Germinal center (tissue), 1 donor: ENCODE measurements around the gene TUBB6.

Experiments
- DNase-seq: peaks from one replicate; pipeline ENCODE4 v3.0.0; 2012; ENCODE audit warnings: mixed read lengths, low spot score

TUBB6 gene

DNA sequence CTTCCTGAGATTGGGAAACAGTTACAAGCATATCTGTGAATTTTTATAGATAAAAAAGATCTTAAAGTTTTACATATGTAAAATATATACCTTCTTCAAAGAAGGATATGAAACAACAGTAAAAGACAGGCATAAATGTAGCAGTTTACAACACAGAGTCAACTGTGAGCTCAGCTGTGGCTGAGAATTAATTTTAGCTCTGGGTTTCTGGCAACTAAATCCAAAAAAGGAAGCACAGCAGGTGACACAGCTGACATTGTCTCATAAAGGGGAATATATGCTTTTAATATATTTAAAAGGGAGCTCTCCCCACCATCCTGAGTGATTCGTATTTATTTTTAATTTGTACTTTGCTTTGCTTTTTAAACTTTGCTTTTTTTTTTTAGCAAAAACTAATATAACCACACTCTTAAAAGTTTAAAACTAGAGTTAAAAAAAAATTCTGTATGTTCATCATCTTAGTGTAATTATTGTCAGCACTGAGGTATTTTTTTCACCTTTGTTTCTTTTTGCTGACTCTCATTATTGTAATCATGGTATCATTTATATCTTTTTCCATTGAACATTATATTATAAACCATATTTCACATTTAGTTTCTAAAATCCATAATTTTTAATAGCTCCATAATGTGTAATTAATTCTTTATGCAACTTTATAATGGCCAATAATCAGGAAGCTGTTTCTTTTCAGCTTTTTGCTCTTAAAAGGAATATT lies 6.7 kb downstream of the TUBB6 start:
- no peak for DNase-seq

DNA sequence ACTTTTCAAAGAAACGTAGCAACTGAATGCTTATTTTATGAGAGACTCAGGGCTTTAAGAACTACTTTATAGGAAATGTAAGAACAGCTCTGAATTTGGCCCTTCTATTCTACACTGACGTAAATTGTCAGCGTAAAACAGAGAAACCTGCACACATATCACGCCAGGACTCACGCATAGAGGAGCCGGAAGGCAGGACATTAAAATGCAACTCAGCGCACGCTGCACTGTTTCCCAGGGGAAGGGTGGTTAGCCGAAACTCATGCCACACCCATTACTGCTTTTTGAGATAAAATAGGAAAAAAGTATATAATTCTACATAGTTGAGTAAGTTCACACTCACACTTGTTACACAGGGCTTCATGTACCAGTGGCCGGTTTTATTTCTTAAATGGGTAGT lies 7.4 kb downstream of the TUBB6 start:
- DNase-seq = no peak

DNA sequence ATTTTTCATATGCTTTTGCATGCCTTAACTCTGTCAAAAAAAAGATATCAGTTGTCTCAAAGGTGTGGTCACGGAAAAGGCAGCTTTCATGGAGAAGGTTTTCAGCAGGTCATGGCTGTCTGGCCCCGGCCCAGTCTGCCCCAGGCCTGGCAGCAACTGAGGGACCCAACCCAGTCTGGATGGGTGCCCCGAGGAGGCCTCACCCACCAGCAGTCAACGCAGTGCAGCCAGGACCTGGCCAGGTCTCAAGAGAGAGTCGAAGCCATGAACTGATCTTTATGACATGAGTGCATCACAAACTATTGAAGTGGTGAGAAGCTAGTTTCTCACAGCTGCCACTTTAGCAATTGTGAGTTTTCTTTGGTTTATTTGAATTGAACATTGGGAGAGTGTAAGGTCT lies 7.9 kb downstream of the TUBB6 start:
- no peak for DNase-seq

DNA sequence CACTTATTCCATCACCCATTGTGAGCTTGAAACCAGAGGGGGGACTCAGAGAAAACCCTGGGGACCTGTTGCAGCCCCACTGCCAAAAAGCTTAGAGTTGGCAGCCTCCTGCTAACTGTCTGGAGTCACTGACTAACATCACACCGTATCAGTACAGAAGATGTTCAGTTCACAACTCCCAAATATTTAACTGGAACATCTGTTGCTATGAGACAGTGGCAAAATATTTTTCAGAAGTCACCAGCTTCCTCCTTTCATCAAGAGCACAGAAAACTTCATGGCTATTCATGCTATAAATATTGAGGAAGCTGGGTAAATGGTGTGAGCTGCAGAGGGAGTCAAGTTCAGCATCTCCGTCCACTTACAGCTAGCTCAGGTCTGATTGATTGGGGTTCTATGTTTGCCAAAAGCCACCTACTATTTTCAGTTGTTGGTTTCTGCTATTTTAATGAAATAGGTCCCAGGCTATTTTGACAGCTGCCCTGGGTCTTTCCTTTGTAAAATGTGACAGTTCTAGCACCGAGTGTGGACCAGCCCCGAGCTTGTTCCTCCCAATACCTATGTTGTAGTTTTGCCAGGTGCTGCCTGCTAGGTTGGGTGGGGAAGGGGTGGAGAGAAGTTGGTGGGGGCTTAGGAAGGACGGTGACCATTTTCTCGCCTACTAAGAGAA lies 9.8 kb downstream of the TUBB6 start:
- no peak for DNase-seq

DNA sequence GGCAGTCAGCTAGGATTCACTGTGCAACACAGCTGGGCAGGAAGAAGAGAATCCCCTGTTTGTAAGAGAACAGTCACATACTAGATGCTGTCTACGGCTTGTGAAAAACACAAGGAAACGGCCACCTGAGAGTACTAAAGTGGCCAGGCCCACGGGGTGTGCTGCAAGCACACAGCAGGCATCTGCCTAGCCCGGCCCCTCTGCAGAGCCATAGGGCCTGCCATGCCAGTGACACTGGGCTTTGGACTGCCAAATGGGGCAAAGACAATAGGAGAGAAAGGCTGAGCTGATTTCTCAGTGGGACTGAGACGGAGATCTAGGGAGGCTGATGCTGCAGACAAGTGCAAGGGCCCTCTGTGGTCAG lies 10.3 kb downstream of the TUBB6 start:
- DNase-seq = no peak

DNA sequence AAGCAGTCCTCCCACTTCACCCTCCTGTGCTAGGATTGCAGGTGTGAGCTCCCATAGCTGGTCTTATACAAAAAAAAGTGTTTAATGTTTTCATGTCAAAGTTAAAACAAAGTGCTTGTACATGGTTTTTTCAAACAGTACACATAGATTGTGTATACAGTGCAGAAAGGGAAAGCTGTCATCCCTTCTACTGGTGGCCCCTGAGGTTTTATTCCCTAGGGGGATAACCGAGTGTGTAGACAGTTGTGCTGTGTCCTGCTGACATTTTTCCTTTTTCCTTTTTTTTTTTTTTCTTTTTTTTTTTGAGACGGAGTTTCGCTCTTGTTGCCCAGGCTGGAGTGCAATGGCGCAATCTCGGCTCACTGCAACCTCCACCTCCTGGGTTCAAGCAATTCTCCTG lies 10.8 kb downstream of the TUBB6 start:
- DNase-seq = no peak

DNA sequence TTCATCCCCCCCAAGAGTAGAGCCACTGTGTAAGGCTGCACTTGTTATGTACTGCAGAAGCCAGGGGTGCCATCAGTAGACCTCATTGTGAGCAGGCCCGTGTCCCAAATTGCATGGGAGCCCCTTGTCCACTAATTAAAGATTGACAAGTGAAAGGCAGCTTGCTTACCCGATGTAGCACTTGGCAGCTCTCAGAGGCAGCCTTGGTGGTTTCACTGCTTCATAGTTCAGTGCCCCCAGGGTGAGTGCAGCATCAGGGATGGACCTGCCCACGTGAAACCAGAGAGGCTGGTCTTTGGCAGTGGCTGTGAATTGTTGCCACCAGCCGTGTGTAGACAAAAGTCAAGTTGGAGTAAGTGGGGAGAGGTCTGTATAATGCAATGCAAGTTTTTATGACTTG lies 13.3 kb downstream of the TUBB6 start:
- no peak for DNase-seq

DNA sequence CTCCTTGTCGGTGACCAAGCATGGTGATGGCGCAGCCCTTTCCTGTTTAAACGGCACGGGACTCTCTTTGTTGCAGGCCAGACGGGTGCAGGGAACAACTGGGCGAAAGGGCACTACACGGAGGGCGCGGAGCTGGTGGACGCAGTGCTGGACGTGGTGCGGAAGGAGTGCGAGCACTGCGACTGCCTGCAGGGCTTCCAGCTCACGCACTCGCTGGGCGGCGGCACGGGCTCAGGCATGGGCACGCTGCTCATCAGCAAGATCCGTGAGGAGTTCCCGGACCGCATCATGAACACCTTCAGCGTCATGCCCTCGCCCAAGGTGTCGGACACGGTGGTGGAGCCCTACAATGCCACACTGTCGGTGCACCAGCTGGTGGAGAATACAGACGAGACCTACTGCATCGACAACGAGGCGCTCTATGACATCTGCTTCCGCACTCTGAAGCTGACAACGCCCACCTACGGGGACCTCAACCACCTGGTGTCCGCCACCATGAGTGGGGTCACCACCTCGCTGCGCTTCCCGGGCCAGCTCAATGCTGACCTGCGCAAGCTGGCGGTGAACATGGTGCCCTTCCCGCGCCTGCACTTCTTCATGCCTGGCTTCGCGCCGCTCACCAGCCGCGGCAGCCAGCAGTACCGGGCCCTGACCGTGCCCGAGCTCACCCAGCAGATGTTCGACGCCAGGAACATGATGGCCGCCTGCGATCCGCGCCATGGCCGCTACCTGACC lies 17.1 kb downstream of the TUBB6 start:
- no peak for DNase-seq

DNA sequence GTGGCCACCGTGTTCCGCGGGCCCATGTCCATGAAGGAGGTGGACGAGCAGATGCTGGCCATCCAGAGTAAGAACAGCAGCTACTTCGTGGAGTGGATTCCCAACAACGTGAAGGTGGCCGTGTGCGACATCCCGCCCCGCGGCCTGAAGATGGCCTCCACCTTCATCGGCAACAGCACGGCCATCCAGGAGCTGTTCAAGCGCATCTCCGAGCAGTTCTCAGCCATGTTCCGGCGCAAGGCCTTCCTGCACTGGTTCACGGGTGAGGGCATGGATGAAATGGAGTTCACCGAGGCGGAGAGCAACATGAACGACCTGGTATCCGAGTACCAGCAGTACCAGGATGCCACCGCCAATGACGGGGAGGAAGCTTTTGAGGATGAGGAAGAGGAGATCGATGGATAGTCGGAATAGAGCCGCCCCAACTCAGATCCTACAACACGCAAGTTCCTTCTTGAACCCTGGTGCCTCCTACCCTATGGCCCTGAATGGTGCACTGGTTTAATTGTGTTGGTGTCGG lies 17.7 kb downstream of the TUBB6 start:
- no peak for DNase-seq

DNA sequence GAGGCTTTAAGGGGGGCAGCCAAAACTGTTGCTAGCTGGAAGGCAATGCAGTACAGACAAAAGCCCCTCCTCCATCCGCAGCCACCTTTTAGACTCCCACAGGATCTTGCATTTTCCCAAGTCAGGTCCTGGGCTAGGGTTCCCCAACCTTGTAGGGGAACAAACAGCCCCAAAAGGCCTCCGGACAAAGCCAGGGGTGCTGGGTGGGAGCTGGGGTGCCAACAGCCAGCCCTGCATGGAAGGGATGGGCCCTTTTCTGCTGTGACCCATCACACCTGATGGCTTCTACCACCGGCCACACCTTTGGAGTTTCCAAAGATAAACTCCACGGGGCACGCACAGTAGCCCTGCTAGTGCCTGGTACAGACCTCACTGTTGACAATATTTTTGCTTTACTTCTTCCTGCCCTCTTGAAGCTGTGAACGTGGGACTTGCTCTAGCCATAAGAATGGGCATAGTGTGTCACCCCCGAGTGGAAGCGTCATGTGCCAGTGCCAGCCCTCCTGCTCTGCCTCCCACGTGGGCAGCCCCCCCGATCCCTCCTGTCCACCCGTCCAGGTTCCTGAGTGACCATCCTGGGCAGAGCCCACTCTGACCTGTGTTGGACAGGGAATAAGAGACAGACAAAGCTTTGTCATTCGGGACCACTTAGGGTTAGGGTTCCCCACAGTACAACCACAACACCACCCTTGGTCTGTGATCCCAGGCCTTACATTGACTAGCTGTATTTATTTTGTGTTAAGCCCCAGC lies 18.8 kb downstream of the TUBB6 start:
- no peak for DNase-seq

DNA sequence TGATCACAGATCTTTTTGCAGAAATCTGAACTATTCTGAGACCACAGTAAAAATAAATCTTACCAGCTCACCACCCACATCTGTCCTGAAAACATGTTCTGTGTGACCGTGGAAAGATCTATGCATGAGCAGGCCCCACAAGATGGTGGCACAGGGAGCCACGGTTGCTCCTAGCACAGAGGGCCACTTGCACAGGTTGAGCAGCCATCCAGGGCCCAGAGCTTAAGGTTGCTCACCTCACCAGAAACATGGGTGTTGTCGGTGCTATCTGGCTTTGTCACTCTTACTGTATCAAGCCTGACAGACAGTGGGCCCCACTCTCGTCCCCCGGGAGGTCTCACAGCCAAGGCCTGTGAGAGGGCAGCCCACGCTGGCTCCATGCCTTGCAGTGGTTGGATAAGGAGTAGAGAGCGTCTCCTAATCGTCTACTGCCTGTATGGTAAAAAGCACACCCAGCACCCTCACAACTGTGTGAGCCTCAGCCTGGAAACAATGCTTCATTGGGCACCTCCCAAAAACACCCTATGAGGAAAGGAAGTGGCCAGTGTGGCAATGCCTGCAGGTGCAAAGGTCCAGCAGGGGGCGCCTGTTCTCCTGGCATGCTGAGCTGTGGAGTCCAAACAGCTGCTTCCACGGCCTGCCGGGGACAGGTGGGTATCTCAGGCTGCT lies 19.6 kb downstream of the TUBB6 start:
- peak; percentile 77 for DNase-seq

DNA sequence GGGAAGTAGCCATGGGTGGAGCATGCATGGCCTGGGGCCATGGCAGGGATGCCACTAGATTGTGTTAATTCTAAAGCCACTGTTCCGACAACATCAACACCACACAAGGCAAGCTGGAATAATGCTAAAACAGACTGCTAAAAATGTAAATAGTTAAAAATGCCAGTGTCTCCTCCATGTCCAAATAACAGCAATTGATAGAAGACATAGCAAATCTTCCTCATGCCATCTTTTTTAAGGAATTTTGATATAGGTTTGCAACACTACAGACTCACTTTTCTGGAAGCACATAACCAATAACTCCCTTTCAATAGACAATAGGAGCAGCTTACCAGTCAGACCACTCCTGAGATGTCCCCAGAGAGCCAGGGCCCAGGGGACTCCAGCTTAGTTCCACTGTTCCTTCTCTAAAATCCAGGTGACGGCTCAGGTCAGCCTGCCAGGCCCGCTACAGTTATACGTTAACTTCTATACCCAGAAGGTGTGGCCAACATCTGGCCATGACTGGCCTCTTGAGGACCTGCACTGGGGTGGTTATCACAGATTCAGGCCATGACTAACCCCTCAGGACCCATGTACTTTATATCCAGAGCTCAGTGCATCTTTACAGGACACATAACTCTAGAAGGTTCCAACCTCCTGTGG lies 20.3 kb downstream of the TUBB6 start:
- DNase-seq = no peak

DNA sequence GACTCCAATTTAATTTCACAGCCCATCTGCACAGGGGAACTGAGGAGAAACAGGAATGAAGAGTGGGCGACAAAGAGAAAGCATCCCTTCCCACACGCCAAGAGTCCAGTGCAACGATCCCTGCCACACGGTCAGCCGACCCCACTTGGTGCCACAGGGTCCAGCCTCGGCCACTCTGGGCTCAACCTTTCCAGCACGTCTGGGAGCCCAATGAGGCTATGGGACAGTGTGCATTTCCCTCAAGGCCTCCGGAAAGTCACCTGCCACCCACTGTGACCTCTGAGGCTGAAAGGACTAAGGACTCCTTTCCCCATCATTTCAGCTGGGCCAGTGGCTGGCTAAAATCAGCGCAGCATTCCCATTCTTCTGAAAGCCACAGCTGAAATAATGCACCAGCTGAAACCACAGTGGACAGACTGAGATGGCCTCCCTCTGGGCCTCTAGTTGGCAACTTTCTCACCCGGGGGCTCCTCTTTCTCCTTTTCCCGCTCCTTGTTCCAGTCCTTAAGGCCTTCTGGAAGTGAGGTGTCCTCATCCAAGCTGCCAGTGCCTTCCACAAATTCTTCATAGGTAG lies 21.2 kb downstream of the TUBB6 start:
- DNase-seq = no peak

DNA sequence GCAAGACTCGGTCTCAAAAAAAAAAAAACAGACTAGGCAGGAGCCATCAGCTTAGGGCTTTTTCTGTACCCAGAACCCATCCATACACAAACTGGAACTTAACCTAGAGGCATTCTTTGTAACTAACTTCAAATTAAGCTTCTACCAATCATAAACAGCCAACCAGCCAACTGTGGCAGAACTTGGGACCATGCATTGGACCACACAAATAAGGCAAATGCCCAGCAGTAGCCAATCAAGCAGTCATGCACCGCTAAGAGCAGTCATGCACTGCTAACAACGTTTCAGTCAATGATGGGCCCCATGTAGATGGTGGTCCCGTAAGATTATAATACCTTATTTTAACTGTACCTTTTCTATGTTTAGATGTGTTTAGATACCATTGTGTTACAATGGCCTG lies 22.7 kb downstream of the TUBB6 start:
- no peak for DNase-seq

DNA sequence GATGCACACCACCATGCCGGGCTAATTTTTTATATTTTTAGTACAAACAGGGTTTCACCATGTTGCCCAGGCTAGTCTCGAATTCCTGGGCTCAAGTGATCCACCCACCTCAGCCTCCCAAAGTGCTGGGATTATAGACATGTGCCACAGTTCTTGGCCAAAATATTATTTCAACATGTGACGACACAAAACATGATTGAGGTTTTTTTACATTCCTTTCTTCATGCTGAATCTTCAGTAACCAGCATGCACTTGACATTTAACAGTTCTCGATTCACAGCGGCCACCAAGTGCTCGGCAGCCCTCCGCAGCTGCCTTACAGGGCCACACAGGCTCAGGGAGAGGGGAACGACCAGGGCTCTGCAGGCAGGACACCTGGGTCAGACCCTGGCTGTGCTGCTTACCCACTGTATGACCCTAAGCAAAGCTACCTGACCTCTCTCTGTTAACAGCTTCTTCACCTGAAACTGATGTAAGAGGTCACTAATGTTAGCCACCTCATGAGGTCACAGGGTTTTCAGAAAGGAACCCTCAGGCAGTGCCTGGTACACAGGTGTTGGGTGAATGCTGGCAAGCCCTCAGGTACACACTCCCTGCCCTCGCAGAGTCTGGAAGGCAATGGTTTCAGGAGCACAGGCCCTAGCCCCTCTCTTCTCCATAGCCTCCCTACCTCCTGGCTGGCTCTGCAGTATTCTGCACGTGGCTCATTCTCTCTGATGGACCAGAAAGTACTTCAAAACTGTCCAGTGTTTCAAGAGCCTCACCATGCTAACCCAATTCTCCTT lies 25.7 kb downstream of the TUBB6 start:
- no peak for DNase-seq

DNA sequence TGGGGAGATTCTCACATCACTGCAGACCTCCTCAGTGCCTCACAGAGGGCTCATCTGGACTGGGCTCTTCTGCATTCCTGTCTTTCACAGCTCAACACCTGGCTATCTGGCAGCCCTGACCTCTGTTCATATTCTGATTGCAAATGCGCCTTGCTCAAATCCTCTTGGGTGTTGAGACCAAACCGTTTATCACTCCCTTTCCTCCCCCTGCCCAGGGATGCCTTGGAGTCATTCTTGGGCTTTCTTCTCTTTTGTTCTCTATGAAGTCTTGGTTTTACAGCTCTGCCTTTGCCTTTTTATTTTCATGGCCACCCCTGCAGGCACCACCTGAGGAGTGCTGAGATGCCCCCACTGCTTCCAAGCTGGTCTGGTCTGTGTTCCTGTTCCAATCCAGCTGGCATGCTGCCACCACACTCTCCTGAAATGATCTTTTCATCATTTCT lies 26.3 kb downstream of the TUBB6 start:
- no peak for DNase-seq

DNA sequence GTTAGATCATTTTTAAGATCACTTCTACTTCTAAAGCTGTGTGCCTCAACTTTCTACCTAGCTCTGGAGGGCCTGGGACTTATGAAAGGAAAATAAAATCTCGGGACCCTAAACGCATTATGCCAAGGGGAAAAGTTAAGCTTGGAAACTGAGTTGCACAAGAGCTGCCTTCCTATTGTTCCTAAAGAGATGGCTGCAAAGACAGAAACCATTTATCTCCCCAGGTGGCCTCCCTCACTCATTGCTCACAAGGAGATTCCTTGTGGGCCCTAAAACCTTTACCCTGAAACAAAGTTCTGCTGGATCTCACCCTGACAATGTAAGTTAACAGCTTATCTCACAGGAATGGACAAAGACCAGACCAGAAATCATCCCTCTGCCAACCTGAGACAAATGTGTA lies 26.8 kb downstream of the TUBB6 start:
- DNase-seq = no peak

DNA sequence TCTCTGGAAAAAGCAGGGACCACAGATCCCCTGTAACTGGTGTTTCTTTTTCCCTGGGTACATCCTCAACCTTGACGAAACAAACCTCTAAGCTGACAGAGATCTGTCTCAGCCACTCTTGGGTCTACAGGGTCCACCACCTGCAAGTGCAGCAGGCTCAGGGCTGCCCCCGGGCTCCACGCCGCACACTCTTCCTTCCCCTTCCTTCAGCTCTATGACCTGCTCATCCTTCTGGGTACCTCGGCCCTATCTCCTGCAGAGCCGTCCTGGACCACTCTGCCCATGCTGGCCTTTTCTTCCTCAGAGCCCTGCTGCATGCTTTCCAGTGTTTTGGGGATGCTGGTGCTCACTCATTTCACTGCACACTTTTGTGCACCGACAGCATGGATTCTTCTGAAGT lies 27.5 kb downstream of the TUBB6 start:
- no peak for DNase-seq

DNA sequence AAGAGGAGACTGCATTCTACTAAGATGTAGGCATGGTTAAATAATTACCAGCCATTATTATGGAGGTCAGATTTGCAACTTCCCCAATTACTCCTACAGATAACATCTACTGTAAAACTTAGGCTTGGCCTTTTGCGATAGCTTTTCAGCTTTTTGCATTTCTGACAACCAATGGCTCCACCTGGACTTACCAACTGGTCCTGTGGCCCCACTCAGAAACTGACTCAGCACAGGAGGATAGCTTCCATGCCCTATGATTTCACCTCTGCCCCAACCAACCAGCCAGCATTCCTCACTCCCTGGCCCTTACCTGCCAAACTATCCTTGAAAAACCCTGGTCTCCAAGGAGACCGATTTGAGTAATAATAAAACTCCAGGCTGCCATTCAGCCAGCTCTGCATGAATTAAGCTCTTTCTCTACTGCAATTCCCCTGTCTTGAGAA lies 28.2 kb downstream of the TUBB6 start:
- no peak for DNase-seq

DNA sequence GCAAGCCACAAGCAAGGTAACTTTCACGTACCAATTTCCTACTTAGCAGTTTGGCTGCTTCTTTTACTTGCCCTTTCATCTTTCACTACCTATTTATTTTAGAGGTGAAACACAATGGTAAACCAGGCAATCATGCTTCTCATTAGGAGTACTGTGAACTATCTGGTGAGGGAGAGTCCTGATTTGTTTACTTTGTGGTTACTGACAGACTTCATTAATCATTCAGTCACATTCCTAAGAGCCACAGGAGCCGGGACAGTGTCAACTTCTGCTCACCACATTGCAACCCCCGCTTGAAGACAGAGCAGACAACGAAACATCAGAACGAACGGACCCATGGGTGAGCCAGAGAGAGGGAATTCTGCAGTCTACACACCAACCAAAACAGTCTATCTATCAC lies 28.8 kb downstream of the TUBB6 start:
- DNase-seq = no peak
